Right lobe of liver (tissue), 6 donors: ENCODE results near the gene NEB. TPM values are rescaled to one million over a fixed set of nuclear protein-coding genes. Genes with fewer than 3 reads are reported as not detected.

ENCODE experiments used
- ATAC-seq, 4 donors: fragments of 200-7000 bp; cut with Tn5 transposase; one replicate each; pipeline ENCODE4 v1.9.1; 2020; ENCODE audit warnings: mild to moderate bottlenecking in 4 of 4, moderate library complexity in 4 of 4
- DNase-seq, 3 donors: peaks; one replicate each; pipeline ENCODE4 v3.0.0-alpha.2; 2020
- H3K27ac ChIP-seq, 3 donors: fragments of 200-600 bp; one replicate each; pipeline ENCODE4 v1.8.0; 2022
- H3K27me3 ChIP-seq, 2 donors: fragments of 200-600 bp; one replicate each; pipeline ENCODE4 v1.8.0; 2022
- H3K36me3 ChIP-seq, 4 donors: fragments of 200-600 bp; sonication (generic) in 1 of 4; one replicate each; pipeline versions ENCODE4 v1.5.1 to v1.8.0; 2017 to 2022; ENCODE audit warnings: control low read depth in 1 of 4
- H3K4me1 ChIP-seq, 4 donors: fragments of 200-600 bp; sonication (generic) in 1 of 4; one replicate each; pipeline versions ENCODE4 v1.5.1 to v1.8.0; 2017 to 2022; ENCODE audit warnings: control low read depth in 1 of 4
- H3K4me3 ChIP-seq, 3 donors: fragments of 200-600 bp; one replicate each; pipeline ENCODE4 v1.8.0; 2022
- H3K9me3 ChIP-seq, 4 donors: fragments of 200-600 bp; sonication (generic) in 1 of 4; one replicate each; pipeline versions ENCODE4 v1.5.1 to v1.8.0; 2017 to 2022; ENCODE audit warnings: control low read depth in 1 of 4
- POLR2A ChIP-seq: fragments of 450-650 bp; IDR thresholded peaks from one replicate; pipeline ENCODE4 v1.6.1; 2017; ENCODE audit warnings: antibody characterized with exemption, mild to moderate bottlenecking
- WGBS: methylation state at CpG from one replicate; pipeline ENCODE4 v1.1.6; 2018; ENCODE audit warnings: low coverage, low lambda C conversion rate; ENCODE audit not compliant: insufficient coverage; ENCODE audit errors: missing lambda C conversion rate; 5-methylcytosine and 5-hydroxymethylcytosine counted together
- intact Hi-C, 2 donors: fragments of 100-400 bp; cut with DNase I; formaldehyde crosslinking; loops; one replicate each; pipeline versions ENCODE4 v1.11.2 to v1.14.1; 2022
- total RNA-seq, 6 experiments: library from RNA; depleted of rRNA in 2 of 6; stranded (reverse); fragments of >200 nt in 2 of 6; fragmentation: NEBNext Ultra II Directional in 3 of 6; extraction: Animal tissue kit (Norgen Biotek cat#: 25700) in 3 of 6; gene quantifications; one replicate each; pipeline versions ENCODE4 v1.1.0 to v1.2.4, GENCODE V29; 2016 to 2023
- TF ChIP-seq, protein P1 (sequence below), 4 donors: fragments of 200-600 bp in 3 of 4; fragments of 450-650 bp in 1 of 4; IDR thresholded peaks; one replicate each; pipeline versions ENCODE4 v1.5.1 to v1.8.0; 2016 to 2022; ENCODE audit warnings: antibody characterized with exemption in 4 of 4, mild to moderate bottlenecking in 2 of 4
- donor health status: DM: no; HTN: yes; CAD: no.
- donor health status: DM: no; HTN: no; CAD: no.
- donor health status: DM: no; HTN: no; CAD: no.
- donor health status: DM: no; HTN: yes; CAD: no.
- donor health status: DM: no; HTN: yes; CAD: no.

NEB gene
- total RNA-seq, 6 experiments from 2014 or later: 1.3 to 23.1 (median 9.2) TPM

DNA sequence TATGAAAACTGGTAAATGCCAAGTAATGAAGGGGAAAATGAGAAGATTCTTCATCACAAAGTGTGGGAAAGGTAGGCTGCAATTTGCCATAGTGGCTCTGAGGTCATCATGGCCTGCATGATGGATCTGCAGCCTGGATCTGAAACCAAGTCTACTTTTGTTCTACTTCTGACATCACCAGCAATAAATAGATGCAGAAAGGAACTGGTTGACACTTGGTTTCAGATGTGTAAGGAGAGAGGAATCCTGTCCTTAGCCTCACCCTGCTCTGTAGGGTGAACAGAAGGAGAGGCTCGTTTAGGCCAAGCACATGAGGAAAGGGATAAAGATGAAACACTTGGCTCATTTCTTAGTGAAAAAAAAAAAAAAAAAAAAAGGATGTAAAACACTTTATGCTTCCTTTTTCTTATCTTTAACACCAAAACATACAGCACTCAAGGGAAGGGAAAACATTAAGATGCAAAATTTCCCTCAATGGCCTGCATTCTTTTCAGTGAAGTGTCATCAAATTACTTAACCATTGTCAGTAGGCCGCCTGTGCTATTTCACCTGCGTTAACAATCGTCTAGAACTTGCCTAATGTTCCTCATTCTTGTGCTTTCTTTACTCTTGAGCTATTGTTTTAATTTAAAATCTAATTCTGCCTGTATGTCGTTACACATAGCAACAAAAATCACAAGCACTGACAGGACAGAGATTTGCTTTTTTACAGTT is 3.9 kb downstream of the NEB start:
- Histone ChIP-seq H3K27me3 (no peaks in the 10 kb centered on the region), H3K27ac (no peak overlapping the region), H3K36me3 (no peaks in the 10 kb centered on the region), H3K4me3 (no peak overlapping the region), H3K4me1 (no peaks in the 10 kb centered on the region), H3K9me3 (no peaks in the 10 kb centered on the region)
- WGBS: 40% methylated on average over 5 of the region's 5 CpGs
- no peak for TF ChIP-seq POLR2A
- TF ChIP-seq, protein P1, sequence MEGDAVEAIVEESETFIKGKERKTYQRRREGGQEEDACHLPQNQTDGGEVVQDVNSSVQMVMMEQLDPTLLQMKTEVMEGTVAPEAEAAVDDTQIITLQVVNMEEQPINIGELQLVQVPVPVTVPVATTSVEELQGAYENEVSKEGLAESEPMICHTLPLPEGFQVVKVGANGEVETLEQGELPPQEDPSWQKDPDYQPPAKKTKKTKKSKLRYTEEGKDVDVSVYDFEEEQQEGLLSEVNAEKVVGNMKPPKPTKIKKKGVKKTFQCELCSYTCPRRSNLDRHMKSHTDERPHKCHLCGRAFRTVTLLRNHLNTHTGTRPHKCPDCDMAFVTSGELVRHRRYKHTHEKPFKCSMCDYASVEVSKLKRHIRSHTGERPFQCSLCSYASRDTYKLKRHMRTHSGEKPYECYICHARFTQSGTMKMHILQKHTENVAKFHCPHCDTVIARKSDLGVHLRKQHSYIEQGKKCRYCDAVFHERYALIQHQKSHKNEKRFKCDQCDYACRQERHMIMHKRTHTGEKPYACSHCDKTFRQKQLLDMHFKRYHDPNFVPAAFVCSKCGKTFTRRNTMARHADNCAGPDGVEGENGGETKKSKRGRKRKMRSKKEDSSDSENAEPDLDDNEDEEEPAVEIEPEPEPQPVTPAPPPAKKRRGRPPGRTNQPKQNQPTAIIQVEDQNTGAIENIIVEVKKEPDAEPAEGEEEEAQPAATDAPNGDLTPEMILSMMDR (IDR thresholded peaks at IDR 0.05): no peak
- intact Hi-C loops: no loop called here
- DNase-seq (no peak), ATAC-seq (no peak)

DNA sequence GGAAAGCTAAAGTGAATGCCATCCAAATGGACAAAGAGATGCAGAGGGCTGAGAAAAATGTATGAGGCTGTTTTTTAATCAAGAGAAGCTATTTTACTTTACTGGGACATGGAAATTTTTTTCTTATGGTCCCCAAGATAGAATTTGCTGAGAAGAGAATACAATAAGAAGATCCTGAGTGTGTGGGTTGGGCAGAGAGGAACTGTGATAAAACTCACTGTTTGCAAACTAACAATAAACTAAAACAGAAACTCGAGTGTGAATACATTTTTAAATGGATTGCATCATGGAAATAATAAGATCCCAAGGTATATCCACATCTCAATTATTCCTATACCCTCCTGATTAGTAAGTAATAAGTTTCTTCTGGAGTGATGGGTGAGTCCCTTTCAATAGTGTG is 4.4 kb downstream of the NEB start:
- WGBS: 12% methylated on average over 1 of the region's 1 CpG
- Histone ChIP-seq H3K4me3 (no peak overlapping the region), H3K4me1 (no peaks in the 10 kb centered on the region), H3K36me3 (no peaks in the 10 kb centered on the region), H3K27me3 (no peaks in the 10 kb centered on the region), H3K9me3 (no peaks in the 10 kb centered on the region), H3K27ac (no peak overlapping the region)
- intact Hi-C loops: no loop called here
- DNase-seq (no peak), ATAC-seq (no peak)
- TF ChIP-seq, protein P1 (IDR thresholded peaks at IDR 0.05): no peak
- no peak for TF ChIP-seq POLR2A

DNA sequence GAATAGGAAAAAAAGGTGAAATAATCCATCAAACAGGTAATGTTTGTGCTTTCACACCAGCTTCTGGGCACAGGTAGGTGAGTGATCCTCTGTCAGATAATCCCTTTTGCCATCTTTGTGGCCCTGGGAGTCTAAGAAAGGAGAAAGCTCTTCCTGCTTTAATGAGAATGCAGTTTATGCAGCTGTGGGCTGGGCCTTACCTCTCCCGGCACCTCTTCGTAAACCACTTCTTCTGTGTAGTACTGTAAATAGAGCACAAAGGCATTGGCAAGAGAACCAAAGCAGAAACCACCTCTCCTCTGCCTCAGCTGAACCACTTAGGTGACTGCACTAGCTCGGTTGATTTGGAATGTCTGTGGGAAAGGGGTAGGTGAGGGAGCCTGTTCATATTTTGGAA is 4.9 kb downstream of the NEB start:
- intact Hi-C loops: no loop called here
- no peak for ATAC-seq
- TF ChIP-seq, protein P1 (IDR thresholded peaks at IDR 0.05): no peak
- no peak for TF ChIP-seq POLR2A
- no peak for DNase-seq
- H3K27ac ChIP-seq: no peak overlapping the region
- H3K9me3 ChIP-seq: no peaks in the 10 kb centered on the region
- H3K4me1 ChIP-seq: no peaks in the 10 kb centered on the region
- no peaks in the 10 kb centered on the region for H3K27me3 ChIP-seq
- 88% methylated on average over 3 of the region's 3 CpGs for WGBS
- H3K4me3 ChIP-seq: no peak overlapping the region
- H3K36me3 ChIP-seq: no peaks in the 10 kb centered on the region

DNA sequence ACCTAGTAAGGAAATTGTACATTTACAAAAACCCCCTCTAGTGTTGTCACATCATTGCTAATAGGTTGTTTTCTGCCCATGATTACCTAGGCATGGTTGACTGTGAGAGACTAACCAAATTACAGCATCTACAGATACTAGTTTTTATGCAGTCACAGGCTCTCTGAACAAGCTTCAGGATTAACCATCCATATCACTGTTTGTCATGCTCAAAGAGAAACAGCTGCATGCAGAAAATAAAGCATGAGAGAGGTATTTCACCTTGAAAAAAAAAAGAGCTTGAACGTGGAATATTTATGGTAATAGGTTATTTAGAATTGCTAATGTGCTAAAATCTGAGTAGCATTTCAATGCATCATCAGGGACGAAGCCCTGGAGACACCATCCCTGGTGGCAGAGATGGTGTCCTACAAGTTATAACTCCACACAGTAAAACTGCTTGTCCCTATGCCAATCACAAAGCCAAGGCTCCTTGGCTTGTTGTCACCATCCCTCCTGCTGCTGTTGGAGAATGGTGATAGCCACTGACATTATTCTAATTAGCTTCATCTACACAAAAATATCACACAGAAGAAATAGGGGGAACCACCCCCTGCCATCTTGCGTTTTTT is 5.4 kb downstream of the NEB start:
- no peaks in the 10 kb centered on the region for H3K4me1 ChIP-seq
- no peak overlapping the region for H3K4me3 ChIP-seq
- no peaks in the 10 kb centered on the region for H3K9me3 ChIP-seq
- H3K36me3 ChIP-seq: no peaks in the 10 kb centered on the region
- intact Hi-C loops: no loop called here
- H3K27me3 ChIP-seq: no peaks in the 10 kb centered on the region
- H3K27ac ChIP-seq: no peak overlapping the region
- ATAC-seq: no peak
- WGBS: 66% methylated on average over 3 of the region's 3 CpGs
- TF ChIP-seq POLR2A: no peak
- TF ChIP-seq, protein P1 (IDR thresholded peaks at IDR 0.05): no peak
- no peak for DNase-seq
